K562 (cell line): Measurements from ENCODE around the gene MYRIP. TPM values are rescaled to one million over a fixed set of nuclear protein-coding genes. Genes with fewer than 3 reads are reported as not detected.

Experiments used
- ATAC-seq: fragments of 200-7000 bp; cut with Tn5 transposase; 3 replicates; pipeline ENCODE4 v1.9.1; 2020; ENCODE audit warnings: moderate library complexity
- BruUV-seq: library from RNA; stranded (reverse); fragments of 400-500 nt; replicated peaks from 2 replicates; lab custom pipeline; 2021; lab: Mats Ljungman, UMichigan
- CTCF ChIA-PET: fragments of 300-600 bp; formaldehyde crosslinking; extraction: SDS; loops from one replicate; lab custom pipeline; 2021; ENCODE audit warnings: low intra/inter-chr PET ratio; lab: Yijun Ruan, JAX
- POLR2A ChIA-PET: fragments of 300-600, 350-650 bp; sonication (Branson Sonifier 250); formaldehyde crosslinking; extraction: SDS; loops from one replicate; lab custom pipeline; 2021; ENCODE audit warnings: antibody characterized with exemption, inconsistent platforms; lab: Yijun Ruan, JAX
- DNase-seq, 4 experiments: peaks; one replicate each; pipeline versions ENCODE4 v3.0.0 to v3.0.0-alpha.2; 2011 to 2018; ENCODE audit warnings: low spot score in 3 of 4, mixed read lengths in 3 of 4; ENCODE audit errors: extremely low read depth in 1 of 4
- FAIRE-seq: peaks from 2 replicates; lab custom pipeline; 2011; peaks lifted over from hg19 to GRCh38; lab: Jason Lieb, UNC
- H2AFZ ChIP-seq: 2 replicates; pipeline ENCODE4 v1.6.0; 2011; ENCODE audit warnings: low read depth, low read length, control low read depth, inconsistent platforms
- H3K27ac ChIP-seq: fragments of 200-600 bp; 3 replicates; pipeline ENCODE4 v1.8.0; 2011; ENCODE audit warnings: low read depth, mild to moderate bottlenecking, control low read depth, inconsistent platforms, low read length, moderate library complexity, mixed read lengths; ENCODE audit errors: extremely low read depth
- H3K27me3 ChIP-seq, 2 experiments: fragments of 300-600 bp in 1 of 2; 2 replicates in 1 of 2; 3 replicates in 1 of 2; pipeline versions ENCODE4 v1.6.0 to v1.8.0; 2011; ENCODE audit warnings: inconsistent platforms in 2 of 2, low read length in 2 of 2, mild to moderate bottlenecking in 1 of 2, mixed read lengths in 1 of 2, moderate library complexity in 1 of 2; ENCODE audit not compliant: control insufficient read depth in 2 of 2, insufficient read depth in 2 of 2
- H3K36me3 ChIP-seq: fragments of 300-600 bp; 3 replicates; pipeline ENCODE4 v1.8.0; 2011; ENCODE audit warnings: mild to moderate bottlenecking, low read length, inconsistent platforms; ENCODE audit not compliant: control insufficient read depth, insufficient read depth
- H3K4me1 ChIP-seq, 2 experiments: fragments of 200-600 bp in 1 of 2; replicated peaks in 1 of 2; 2 replicates in 1 of 2; 3 replicates in 1 of 2; pipeline versions ENCODE4 v1.5.1 to v1.8.0; 2011; ENCODE audit warnings: inconsistent platforms in 2 of 2, low read length in 2 of 2, mild to moderate bottlenecking in 1 of 2, mixed read lengths in 1 of 2, moderate library complexity in 1 of 2; ENCODE audit not compliant: control insufficient read depth in 2 of 2, insufficient read depth in 2 of 2
- H3K4me2 ChIP-seq: 2 replicates; pipeline ENCODE4 v1.6.1; 2011; ENCODE audit warnings: low read length, control low read depth, inconsistent platforms, mixed read lengths; ENCODE audit not compliant: insufficient read depth
- H3K4me3 ChIP-seq: fragments of 200-600 bp; sonication (generic), shearing (Covaris generic); 2 replicates; pipeline ENCODE4 v1.5.1; 2016; ENCODE audit warnings: control low read depth, inconsistent platforms
- H3K79me2 ChIP-seq: fragments of 200-600 bp; 3 replicates; pipeline ENCODE4 v1.8.0; 2011; ENCODE audit warnings: low read length, inconsistent platforms; ENCODE audit not compliant: control insufficient read depth, insufficient read depth
- H3K9ac ChIP-seq, 2 experiments: 2 replicates each; pipeline versions ENCODE4 v1.6.0 to v1.6.1; 2011; ENCODE audit warnings: low read depth in 2 of 2, low read length in 2 of 2, control low read depth in 1 of 2, inconsistent platforms in 1 of 2, mild to moderate bottlenecking in 1 of 2, mixed read lengths in 1 of 2; ENCODE audit not compliant: insufficient read depth in 1 of 2
- H3K9me1 ChIP-seq: one replicate; pipeline ENCODE4 v1.6.0; 2011; ENCODE audit warnings: inconsistent platforms, mild to moderate bottlenecking, low read length, moderate library complexity; ENCODE audit not compliant: control insufficient read depth, insufficient read depth
- H3K9me3 ChIP-seq: replicated peaks from 2 replicates; pipeline ENCODE4 v1.5.1; 2011; ENCODE audit warnings: low read depth, low read length, inconsistent platforms; ENCODE audit not compliant: control insufficient read depth, insufficient read depth
- H4K20me1 ChIP-seq: replicated peaks from 2 replicates; pipeline ENCODE4 v1.6.1; 2011; ENCODE audit warnings: low read length, inconsistent platforms, mixed read lengths; ENCODE audit not compliant: control insufficient read depth, insufficient read depth
- CEBPB ChIP-seq: fragments of 450-650 bp; IDR thresholded peaks from 2 replicates; pipeline ENCODE4 v1.6.1; 2016; ENCODE audit warnings: missing genetic modification characterization, missing compliant biosample characterization
- CREB1 ChIP-seq, 2 experiments: sonication (generic) in 1 of 2; formaldehyde crosslinking in 1 of 2; IDR thresholded peaks; 2 replicates each; pipeline versions ENCODE4 v1.6.1 to v1.8.0; 2012 to 2022; ENCODE audit warnings: inconsistent platforms in 1 of 2, mild to moderate bottlenecking in 1 of 2, missing genetic modification reagents in 1 of 2, moderate library complexity in 1 of 2
- HCFC1 ChIP-seq: IDR thresholded peaks from 2 replicates; pipeline ENCODE4 v1.6.1; 2012; ENCODE audit warnings: low read depth, low read length, improper control_type of control experiment
- MEIS2 ChIP-seq: fragments of 450-650 bp; IDR thresholded peaks from 2 replicates; pipeline ENCODE4 v1.6.1; 2014; ENCODE audit warnings: mild to moderate bottlenecking; ENCODE audit not compliant: partially characterized antibody
- RBBP5 ChIP-seq: fragments of 200-600 bp; sonication (generic); IDR thresholded peaks from 2 replicates; pipeline ENCODE4 v1.6.1; 2012; ENCODE audit warnings: borderline replicate concordance, mild to moderate bottlenecking, low read length, control low read depth, inconsistent platforms; ENCODE audit not compliant: insufficient read depth, poor library complexity, severe bottlenecking
- RBM17 ChIP-seq: fragments of 200-400 bp; formaldehyde crosslinking; IDR thresholded peaks from 2 replicates; pipeline ENCODE4 v1.6.1; 2017; ENCODE audit warnings: low read depth, mild to moderate bottlenecking, low read length, borderline replicate concordance
- SNIP1 ChIP-seq: fragments of 450-650 bp; IDR thresholded peaks from 2 replicates; pipeline ENCODE4 v1.7.1; 2017; ENCODE audit warnings: low read depth, mild to moderate bottlenecking
- ZNF175 ChIP-seq: fragments of 200-800 bp; sonication (Bioruptor generic); IDR thresholded peaks from 2 replicates; pipeline ENCODE4 v1.6.1; 2016; ENCODE audit warnings: low read depth, mild to moderate bottlenecking, missing genetic modification characterization, missing compliant biosample characterization
- ZNF668 ChIP-seq: fragments of 250-450 bp; sonication (Bioruptor Pico); IDR thresholded peaks from 2 replicates; pipeline ENCODE4 v1.8.0; 2022; ENCODE audit warnings: mild to moderate bottlenecking, inconsistent platforms
- ZNF696 ChIP-seq: fragments of 250-450 bp; sonication (Bioruptor Pico); conservative IDR thresholded peaks from 2 replicates; pipeline ENCODE4 v1.4.0; 2020; ENCODE audit warnings: mild to moderate bottlenecking, moderate library complexity
- WGBS: fragments of 100-300 bp; shearing (Covaris generic); methylation state at CpG from one replicate; pipeline ENCODE4 v1.1.6; 2016; ENCODE audit warnings: low coverage, mixed read lengths; ENCODE audit not compliant: insufficient coverage; ENCODE audit errors: missing lambda C conversion rate; 5-methylcytosine and 5-hydroxymethylcytosine counted together
- in situ Hi-C: fragments of 300-500 bp; cut with MboI; formaldehyde crosslinking; loops from 4 replicates; pipeline ENCODE4 v1.15.0; 2018; ENCODE audit warnings: inconsistent platforms, mixed read lengths
- intact Hi-C: fragments of 100-400 bp; cut with micrococcal nuclease; formaldehyde crosslinking; loops from 2 replicates; pipeline ENCODE4 v1.14.2; 2022
- polyA plus RNA-seq, 8 experiments: library from polyadenylated mRNA; depleted of rRNA in 4 of 8; stranded (reverse) in 5 of 8; unstranded in 3 of 8; fragments of >200 nt; fragmentation: Nextera tagmentation in 2 of 8; fragmentation: Illumina TruSeq in 1 of 8; extraction: Ambion mirVana in 2 of 8; extraction: Trizol in 1 of 8; gene quantifications; 2 replicates each; pipeline versions ENCODE4 v1.2.1 to v1.2.3, GENCODE V29; 2011 to 2014; ENCODE audit warnings: inconsistent platforms in 1 of 8, missing spikeins in 1 of 8
- total RNA-seq, 7 experiments: library from RNA; depleted of rRNA in 6 of 7; stranded (reverse); fragments of >200 nt in 6 of 7; fragmentation: Illumina TruSeq in 2 of 7; extraction: Trizol in 2 of 7; gene quantifications; 2 replicates each; pipeline versions ENCODE4 v1.2.1 to v1.2.3, GENCODE V29; 2011 to 2021; ENCODE audit warnings: low replicate concordance in 1 of 7
- TF ChIP-seq, protein P1 (sequence below): fragments of 250-450 bp; sonication (Bioruptor Pico); IDR thresholded peaks from 2 replicates; pipeline ENCODE4 v1.8.0; 2022; ENCODE audit warnings: inconsistent platforms, mild to moderate bottlenecking, moderate library complexity, borderline replicate concordance
- TF ChIP-seq, protein P2 (sequence below), 2 experiments: IDR thresholded peaks in 1 of 2; conservative IDR thresholded peaks in 1 of 2; 2 replicates each; pipeline ENCODE4 v1.6.1; 2016; ENCODE audit warnings: low read depth in 2 of 2, mild to moderate bottlenecking in 1 of 2, missing compliant biosample characterization in 1 of 2, missing genetic modification characterization in 1 of 2, moderate library complexity in 1 of 2
- TF ChIP-seq, protein P3 (sequence below): sonication (generic); formaldehyde crosslinking; IDR thresholded peaks from 2 replicates; pipeline ENCODE4 v1.8.0; 2022; ENCODE audit warnings: mild to moderate bottlenecking, missing genetic modification reagents

The MYRIP gene
- total and polyA plus RNA-seq, 9 of the 15 experiments (the other 6 are each of a cell fraction or from before 2014, with no cell fraction given) = 0.03 to 0.12 TPM; not detected in 7

DNA sequence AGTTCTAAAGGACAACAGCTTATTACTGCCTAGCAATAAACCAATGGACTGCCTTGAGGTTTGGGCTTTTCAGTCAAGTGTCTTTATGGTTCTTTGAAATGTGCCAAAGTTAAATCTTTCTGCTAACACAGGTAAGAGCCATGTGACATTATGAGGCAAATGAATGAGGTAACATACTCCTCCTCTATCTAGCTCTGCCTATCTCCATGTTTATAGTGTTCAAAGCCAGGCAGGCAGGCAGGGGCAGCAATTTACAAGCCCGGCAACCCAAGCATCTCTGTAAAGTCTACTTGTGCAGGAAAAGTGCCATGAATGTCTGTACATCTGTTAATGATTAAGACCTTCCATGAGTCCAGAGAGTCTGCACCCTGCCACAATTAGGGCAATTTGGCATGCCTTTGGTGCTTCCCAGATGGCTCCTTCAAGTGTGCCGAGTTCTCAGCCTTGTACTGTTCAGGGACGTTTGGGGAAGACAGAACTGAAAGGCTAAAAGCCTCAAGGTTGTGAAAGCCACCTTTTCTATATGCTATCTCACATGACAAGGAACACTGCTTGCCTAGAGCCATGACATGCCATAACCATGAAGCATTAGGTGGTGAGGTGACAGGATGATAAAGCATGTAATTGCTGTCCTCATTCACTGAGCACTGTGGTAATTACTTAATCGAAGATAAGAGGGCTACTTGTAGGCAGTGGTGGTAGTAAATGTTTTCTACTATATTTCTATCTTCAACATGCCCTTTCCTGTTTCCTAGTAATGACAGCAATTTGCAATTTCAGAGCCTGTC is 458.7 kb downstream of the MYRIP start:
- CTCF ChIA-PET = no interaction called here
- no peak for DNase-seq
- WGBS = 9% methylated on average over 4 of the region's 4 CpGs
- no peak for TF ChIP-seq HCFC1
- TF ChIP-seq RBBP5 = no peak
- peak; percentile 100 for TF ChIP-seq ZNF175 (CRISPR knock-in tag)
- peak; percentile 69 for TF ChIP-seq MEIS2
- TF ChIP-seq RBM17 = no peak
- TF ChIP-seq, protein P1, sequence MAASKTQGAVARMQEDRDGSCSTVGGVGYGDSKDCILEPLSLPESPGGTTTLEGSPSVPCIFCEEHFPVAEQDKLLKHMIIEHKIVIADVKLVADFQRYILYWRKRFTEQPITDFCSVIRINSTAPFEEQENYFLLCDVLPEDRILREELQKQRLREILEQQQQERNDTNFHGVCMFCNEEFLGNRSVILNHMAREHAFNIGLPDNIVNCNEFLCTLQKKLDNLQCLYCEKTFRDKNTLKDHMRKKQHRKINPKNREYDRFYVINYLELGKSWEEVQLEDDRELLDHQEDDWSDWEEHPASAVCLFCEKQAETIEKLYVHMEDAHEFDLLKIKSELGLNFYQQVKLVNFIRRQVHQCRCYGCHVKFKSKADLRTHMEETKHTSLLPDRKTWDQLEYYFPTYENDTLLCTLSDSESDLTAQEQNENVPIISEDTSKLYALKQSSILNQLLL (CRISPR knock-in tag) = no peak
- TF ChIP-seq ZNF696 (CRISPR knock-in tag) = no peak
- TF ChIP-seq SNIP1 = no peak
- no peak for TF ChIP-seq ZNF668 (CRISPR knock-in tag)
- TF ChIP-seq, protein P2, sequence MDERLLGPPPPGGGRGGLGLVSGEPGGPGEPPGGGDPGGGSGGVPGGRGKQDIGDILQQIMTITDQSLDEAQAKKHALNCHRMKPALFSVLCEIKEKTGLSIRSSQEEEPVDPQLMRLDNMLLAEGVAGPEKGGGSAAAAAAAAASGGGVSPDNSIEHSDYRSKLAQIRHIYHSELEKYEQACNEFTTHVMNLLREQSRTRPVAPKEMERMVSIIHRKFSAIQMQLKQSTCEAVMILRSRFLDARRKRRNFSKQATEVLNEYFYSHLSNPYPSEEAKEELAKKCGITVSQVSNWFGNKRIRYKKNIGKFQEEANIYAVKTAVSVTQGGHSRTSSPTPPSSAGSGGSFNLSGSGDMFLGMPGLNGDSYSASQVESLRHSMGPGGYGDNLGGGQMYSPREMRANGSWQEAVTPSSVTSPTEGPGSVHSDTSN (CRISPR knock-in tag; IDR thresholded peaks at IDR 0.05; ENCODE audit: low read depth) = no peak
- TF ChIP-seq, protein P2 (tag; conservative IDR thresholded peaks at IDR 0.05; ENCODE audit: low read depth) = peak; percentile 86
- TF ChIP-seq, protein P3, sequence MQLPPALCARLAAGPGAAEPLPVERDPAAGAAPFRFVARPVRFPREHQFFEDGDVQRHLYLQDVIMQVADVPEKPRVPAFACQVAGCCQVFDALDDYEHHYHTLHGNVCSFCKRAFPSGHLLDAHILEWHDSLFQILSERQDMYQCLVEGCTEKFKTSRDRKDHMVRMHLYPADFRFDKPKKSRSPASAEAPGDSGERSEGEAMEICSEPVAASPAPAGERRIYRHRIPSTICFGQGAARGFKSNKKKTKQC (CRISPR knock-in tag) = no peak
- TF ChIP-seq CREB1 (IDR thresholded peaks at IDR 0.05) = no peak
- TF ChIP-seq CREB1 (CRISPR knock-in tag; IDR thresholded peaks at IDR 0.05) = no peak
- TF ChIP-seq CEBPB = peak; percentile 69

More for the DNA sequence above, 458.7 kb downstream of the MYRIP start:
- no peaks in the 10 kb centered on the region for H4K20me1 ChIP-seq
- H2AFZ ChIP-seq = no peak overlapping the region
- H3K9me3 ChIP-seq = no peaks in the 10 kb centered on the region
- intact Hi-C loops = no loop called here
- no peak overlapping the region for H3K4me3 ChIP-seq
- H3K9ac ChIP-seq = no peak overlapping the region
- peak; percentile 61 for ATAC-seq
- H3K27me3 ChIP-seq = peaks cover 0 to 15% of the 10 kb centered on the region in 2 experiments; a peak in 2 of 5 replicates
- no peaks in the 10 kb centered on the region for H3K36me3 ChIP-seq
- no TSS peak for BruUV-seq
- POLR2A ChIA-PET = interaction anchor here (0.7 to 1.1 kb wide), 2 partner anchors 16 to 258 kb away, joined by 3 read pairs; no protein-coding TSS in a partner anchor
- H3K27ac ChIP-seq = no peak overlapping the region
- H3K79me2 ChIP-seq = no peaks in the 10 kb centered on the region
- in situ Hi-C loops = no loop called here
- no peaks in the 10 kb centered on the region for H3K9me1 ChIP-seq
- no peak for FAIRE-seq
- no peak overlapping the region for H3K4me2 ChIP-seq
- H3K4me1 ChIP-seq = no peaks in the 10 kb centered on the region; a peak in 2 of 5 replicates
